Neuronal stem cell (in vitro differentiated cells): Measurements from ENCODE around the gene GRIK3.

Experiments
- DNase-seq: peaks from one replicate; pipeline ENCODE4 v3.0.0-alpha.2; 2013; ENCODE audit warnings: low spot score
- H2AFZ ChIP-seq: one replicate; pipeline ENCODE4 v1.6.1; 2013; ENCODE audit warnings: mild to moderate bottlenecking, low read length, inconsistent platforms
- H2AK5ac ChIP-seq: 2 replicates; pipeline ENCODE4 v1.6.1; 2013; ENCODE audit warnings: low read depth, mild to moderate bottlenecking, inconsistent platforms, low read length, moderate library complexity, mixed read lengths
- H2BK120ac ChIP-seq: 2 replicates; pipeline ENCODE4 v1.6.1; 2013; ENCODE audit warnings: low read depth, mild to moderate bottlenecking, inconsistent platforms, low read length, moderate library complexity, mixed read lengths
- H2BK12ac ChIP-seq: one replicate; pipeline ENCODE4 v1.6.1; 2013; ENCODE audit warnings: low read length, inconsistent platforms
- H2BK15ac ChIP-seq: 2 replicates; pipeline ENCODE4 v1.6.1; 2013; ENCODE audit warnings: mild to moderate bottlenecking, low read length, inconsistent platforms, mixed read lengths
- H2BK5ac ChIP-seq: one replicate; pipeline ENCODE4 v1.6.1; 2013; ENCODE audit warnings: inconsistent platforms, mild to moderate bottlenecking, low read length, moderate library complexity
- H3K14ac ChIP-seq: one replicate; pipeline ENCODE4 v1.6.1; 2013; ENCODE audit warnings: low read length, inconsistent platforms
- H3K18ac ChIP-seq: 2 replicates; pipeline ENCODE4 v1.6.1; 2013; ENCODE audit warnings: low read length, inconsistent platforms
- H3K23ac ChIP-seq: 2 replicates; pipeline ENCODE4 v1.6.1; 2013; ENCODE audit warnings: low read depth, mild to moderate bottlenecking, mixed read lengths, low read length, inconsistent platforms; ENCODE audit not compliant: poor library complexity
- H3K27ac ChIP-seq: replicated peaks from 3 replicates; pipeline ENCODE4 v1.5.1; 2013; ENCODE audit warnings: low read length, inconsistent platforms
- H3K27me3 ChIP-seq, 3 experiments: 2 replicates each; pipeline ENCODE4 v1.6.1; 2013; ENCODE audit warnings: low read length in 3 of 3, mild to moderate bottlenecking in 2 of 3, inconsistent platforms in 1 of 3, low read depth in 1 of 3, mixed read lengths in 1 of 3, moderate library complexity in 1 of 3; ENCODE audit not compliant: control insufficient read depth in 3 of 3, insufficient read depth in 3 of 3
- H3K36me3 ChIP-seq, 2 donors: replicated peaks in 1 of 2; 2 replicates each; pipeline ENCODE4 v1.6.1; 2013; ENCODE audit warnings: low read length in 2 of 2; ENCODE audit not compliant: control insufficient read depth in 2 of 2, insufficient read depth in 2 of 2
- H3K4ac ChIP-seq: 2 replicates; pipeline ENCODE4 v1.6.1; 2013; ENCODE audit warnings: inconsistent platforms, mild to moderate bottlenecking, low read length, moderate library complexity
- H3K4me1 ChIP-seq, 2 donors: 1 replicate in 1 of 2; 2 replicates in 1 of 2; pipeline ENCODE4 v1.6.1; 2013; ENCODE audit warnings: low read length in 2 of 2, low read depth in 1 of 2; ENCODE audit not compliant: control insufficient read depth in 2 of 2, insufficient read depth in 1 of 2
- H3K4me2 ChIP-seq: one replicate; pipeline ENCODE4 v1.6.1; 2013; ENCODE audit warnings: mild to moderate bottlenecking, low read length, inconsistent platforms; ENCODE audit not compliant: insufficient read depth, poor library complexity, severe bottlenecking
- H3K4me3 ChIP-seq, 2 donors: 2 replicates each; pipeline ENCODE4 v1.5.1; 2013; ENCODE audit warnings: low read length in 2 of 2, mild to moderate bottlenecking in 2 of 2, inconsistent platforms in 1 of 2, moderate library complexity in 1 of 2
- H3K79me1 ChIP-seq: one replicate; pipeline ENCODE4 v1.6.1; 2013; ENCODE audit warnings: low read depth, mild to moderate bottlenecking, inconsistent platforms, low read length, moderate library complexity
- H3K9ac ChIP-seq: one replicate; pipeline ENCODE4 v1.6.1; 2013; ENCODE audit warnings: mild to moderate bottlenecking, low read depth, low read length, inconsistent platforms; ENCODE audit not compliant: poor library complexity
- H3K9me3 ChIP-seq, 2 donors: replicated peaks in 1 of 2; 2 replicates each; pipeline versions ENCODE3 to v1.6.1; 2013; ENCODE audit warnings: low read length in 2 of 2, mild to moderate bottlenecking in 2 of 2, inconsistent platforms in 1 of 2, low read depth in 1 of 2, mixed read lengths in 1 of 2, moderate library complexity in 1 of 2; ENCODE audit not compliant: control insufficient read depth in 2 of 2, insufficient read depth in 1 of 2
- H4K8ac ChIP-seq: one replicate; pipeline ENCODE4 v1.6.1; 2013; ENCODE audit warnings: low read depth, mild to moderate bottlenecking, inconsistent platforms, low read length, moderate library complexity
- H4K91ac ChIP-seq: one replicate; pipeline ENCODE4 v1.6.1; 2013; ENCODE audit warnings: low read length, low read depth, mild to moderate bottlenecking, inconsistent platforms; ENCODE audit not compliant: poor library complexity
- WGBS, 2 donors: extraction: QIAGEN DNeasy Blood & Tissue Kit; methylation state at CpG; one replicate each; pipeline ENCODE4 v1.1.7; 2013; ENCODE audit warnings: missing lambda C conversion rate in 2 of 2, mixed read lengths in 1 of 2; ENCODE audit not compliant: insufficient read length in 2 of 2, insufficient replicate concordance in 1 of 2; ENCODE audit errors: extremely low coverage in 2 of 2; 5-methylcytosine and 5-hydroxymethylcytosine counted together

The GRIK3 gene

DNA sequence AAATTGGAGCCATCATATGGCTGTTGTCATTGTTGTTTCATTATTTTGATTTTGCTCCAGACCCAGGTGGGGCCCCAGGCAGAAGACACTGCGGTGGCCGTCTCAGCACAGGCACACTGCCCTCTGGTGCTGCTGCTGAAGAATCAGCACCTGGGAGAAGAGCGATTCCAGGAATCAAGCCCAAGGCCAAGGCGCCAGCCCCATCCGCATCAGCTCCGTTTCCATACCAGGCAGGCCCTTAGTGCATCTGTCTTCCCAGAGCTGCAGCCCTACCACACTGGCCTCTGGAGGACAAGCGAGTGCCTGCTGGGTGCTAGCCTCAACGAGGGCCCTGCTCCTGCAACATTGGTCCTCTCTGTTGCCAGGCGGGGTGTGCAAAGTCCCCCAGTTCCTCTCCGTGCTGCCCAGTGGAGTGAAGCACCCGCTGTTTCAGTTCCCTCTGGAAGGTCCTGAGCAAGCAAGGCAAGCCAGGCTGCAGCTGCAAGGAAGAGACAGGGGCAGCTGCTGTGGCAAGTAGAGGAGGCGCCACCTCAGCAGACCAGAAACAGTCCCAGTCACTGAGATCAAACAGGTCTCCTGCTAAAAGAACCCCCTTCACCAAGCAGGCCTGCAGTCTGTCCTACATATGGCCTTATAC lies 5.2 kb downstream of the GRIK3 start:
- Histone ChIP-seq H2BK12ac (no peak overlapping the region), H2BK120ac (no peak overlapping the region), H3K23ac (peak overlapping the region; percentile 53), H3K9ac (no peak overlapping the region), H3K4me2 (no peak overlapping the region), H2BK5ac (peak overlapping the region; percentile 54), H3K4me1 (peaks cover 0 to 34% of the 10 kb centered on the region in 2 donors), H3K79me1 (no peaks in the 10 kb centered on the region), H3K36me3 (no peaks in the 10 kb centered on the region), H4K91ac (no peak overlapping the region), H2AK5ac (peak overlapping the region; percentile 37), H3K4ac (no peak overlapping the region), H3K4me3 (no peak overlapping the region), H3K27me3 (peaks cover 19 to 57% (median 45%) of the 10 kb centered on the region in 3 experiments), H2BK15ac (peak overlapping the region; percentile 54), H3K14ac (no peak overlapping the region), H4K8ac (no peak overlapping the region), H3K27ac (no peak overlapping the region), H3K9me3 (no peaks in the 10 kb centered on the region), H3K18ac (peak overlapping the region; percentile 77), H2AFZ (no peak overlapping the region)
- no CpG with 5 or more reads among the region's 12 CpGs for WGBS, 2 donors
- no peak for DNase-seq

DNA sequence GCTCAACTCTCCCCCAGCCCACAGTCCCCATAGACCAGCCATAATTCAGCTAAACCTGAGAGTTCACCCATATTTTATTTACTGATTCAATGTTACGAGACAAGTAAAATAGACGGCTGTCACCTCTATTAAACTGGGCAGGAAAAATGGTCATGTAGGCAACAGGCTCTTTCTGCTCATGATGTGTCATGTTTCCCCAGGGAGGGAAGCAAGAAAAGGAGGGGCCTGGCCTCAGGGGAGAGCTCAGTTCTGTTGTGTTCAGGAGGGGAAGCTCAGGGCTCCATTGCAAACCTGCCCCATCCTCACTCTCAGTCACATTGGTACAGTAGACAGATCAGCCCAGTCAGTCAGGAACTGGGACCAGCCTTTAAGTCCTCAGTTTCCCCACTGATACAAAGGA lies 12.8 kb downstream of the GRIK3 start:
- H4K8ac ChIP-seq: no peak overlapping the region
- H3K79me1 ChIP-seq: no peaks in the 10 kb centered on the region
- H4K91ac ChIP-seq: no peak overlapping the region
- no peak overlapping the region for H2AFZ ChIP-seq
- WGBS, 2 donors: no CpG with 5 or more reads among the region's 2 CpGs
- no peak overlapping the region for H3K4me3 ChIP-seq
- H2AK5ac ChIP-seq: no peak overlapping the region
- no peak overlapping the region for H2BK120ac ChIP-seq
- no peak overlapping the region for H3K14ac ChIP-seq
- no peak for DNase-seq
- H2BK12ac ChIP-seq: no peak overlapping the region
- H3K4me2 ChIP-seq: no peak overlapping the region
- H3K9me3 ChIP-seq: no peaks in the 10 kb centered on the region
- no peak overlapping the region for H3K23ac ChIP-seq
- H3K27me3 ChIP-seq: no peaks in the 10 kb centered on the region
- H2BK15ac ChIP-seq: no peak overlapping the region
- H2BK5ac ChIP-seq: no peak overlapping the region
- H3K4ac ChIP-seq: no peak overlapping the region
- H3K4me1 ChIP-seq: no peaks in the 10 kb centered on the region
- no peak overlapping the region for H3K18ac ChIP-seq
- H3K9ac ChIP-seq: no peak overlapping the region
- no peak overlapping the region for H3K27ac ChIP-seq
- H3K36me3 ChIP-seq: no peaks in the 10 kb centered on the region

DNA sequence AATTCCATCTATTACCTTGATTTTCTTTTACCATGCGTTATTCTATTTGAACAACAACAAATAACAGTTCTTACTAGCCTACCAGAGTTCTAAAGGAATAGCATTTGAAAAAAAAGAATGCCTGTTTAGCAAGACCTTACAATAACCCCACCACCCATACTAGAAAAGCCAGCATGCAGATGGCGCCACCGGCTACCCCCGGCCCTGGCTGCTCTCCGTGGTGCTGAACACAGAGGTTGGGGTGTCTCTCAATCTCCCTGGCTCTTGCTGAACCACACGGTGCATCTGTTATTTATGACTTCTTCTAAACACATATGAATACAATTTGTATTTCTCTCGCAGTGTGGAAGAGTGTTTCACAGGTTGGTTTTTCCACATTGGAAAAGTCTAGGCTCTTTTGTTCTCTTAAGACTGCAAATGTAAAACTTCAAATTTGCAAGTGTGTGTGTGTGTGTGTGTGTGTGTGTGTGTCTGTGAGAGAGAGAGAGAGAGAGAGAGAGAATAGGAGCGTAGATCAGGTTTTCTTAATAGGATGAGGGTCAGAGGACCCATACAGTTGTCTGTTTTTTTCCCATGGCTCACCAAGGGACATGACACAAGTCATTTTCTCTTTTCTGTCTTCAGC lies 13.6 kb downstream of the GRIK3 start:
- Histone ChIP-seq H2BK15ac (no peak overlapping the region), H3K18ac (no peak overlapping the region), H2BK12ac (no peak overlapping the region), H3K27ac (no peak overlapping the region), H3K4me3 (no peak overlapping the region), H4K91ac (no peak overlapping the region), H2AK5ac (no peak overlapping the region), H3K79me1 (no peaks in the 10 kb centered on the region), H3K9ac (no peak overlapping the region), H3K14ac (no peak overlapping the region), H4K8ac (no peak overlapping the region), H2BK120ac (no peak overlapping the region), H3K4me1 (no peaks in the 10 kb centered on the region), H2AFZ (no peak overlapping the region), H3K4ac (no peak overlapping the region), H3K27me3 (no peaks in the 10 kb centered on the region), H3K36me3 (no peaks in the 10 kb centered on the region), H3K4me2 (no peak overlapping the region), H3K9me3 (no peaks in the 10 kb centered on the region), H2BK5ac (no peak overlapping the region), H3K23ac (no peak overlapping the region)
- no CpG with 5 or more reads among the region's 8 CpGs for WGBS, 2 donors
- DNase-seq: peak; percentile 74

DNA sequence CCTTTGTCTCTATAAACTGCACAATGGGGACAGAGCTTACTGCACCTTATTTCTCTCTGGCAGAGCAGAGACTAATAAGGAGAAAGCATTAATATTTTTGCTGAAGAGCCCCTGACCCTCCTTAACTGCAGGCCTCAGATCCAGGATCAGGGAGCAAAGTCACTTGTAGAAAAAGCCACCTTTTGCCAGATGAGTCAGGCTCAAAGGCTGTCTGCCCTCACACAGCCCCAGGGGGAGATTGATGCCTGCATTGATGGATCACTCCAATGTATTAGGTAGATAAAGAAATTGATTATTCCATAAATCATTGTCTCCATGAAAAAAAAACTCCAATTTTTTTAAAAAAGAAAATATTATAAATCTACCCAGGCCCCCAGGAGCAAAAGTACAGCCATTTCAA lies 15.8 kb downstream of the GRIK3 start:
- H2BK5ac ChIP-seq: no peak overlapping the region
- H2BK15ac ChIP-seq: no peak overlapping the region
- no peak overlapping the region for H3K4me3 ChIP-seq
- DNase-seq: no peak
- no peaks in the 10 kb centered on the region for H3K9me3 ChIP-seq
- H2AFZ ChIP-seq: no peak overlapping the region
- H3K36me3 ChIP-seq: no peaks in the 10 kb centered on the region
- no peak overlapping the region for H4K91ac ChIP-seq
- H3K79me1 ChIP-seq: no peaks in the 10 kb centered on the region
- H3K23ac ChIP-seq: no peak overlapping the region
- H3K4me2 ChIP-seq: no peak overlapping the region
- no peak overlapping the region for H3K14ac ChIP-seq
- no peak overlapping the region for H3K27ac ChIP-seq
- no peaks in the 10 kb centered on the region for H3K4me1 ChIP-seq
- H3K9ac ChIP-seq: no peak overlapping the region
- no peak overlapping the region for H2BK12ac ChIP-seq
- H3K27me3 ChIP-seq: no peaks in the 10 kb centered on the region
- no peak overlapping the region for H3K18ac ChIP-seq
- no peak overlapping the region for H3K4ac ChIP-seq
- no peak overlapping the region for H2AK5ac ChIP-seq
- H4K8ac ChIP-seq: no peak overlapping the region
- no peak overlapping the region for H2BK120ac ChIP-seq
